Kidney epithelial cell (primary cell): ENCODE data around the gene TMEM178B. TPM values are rescaled to one million over a fixed set of nuclear protein-coding genes. Genes with fewer than 3 reads are reported as not detected.

Source experiments
- DNase-seq: peaks from one replicate; pipeline ENCODE4 v3.0.0-alpha.2; 2010; ENCODE audit warnings: low read depth
- H3K27me3 ChIP-seq: 2 replicates; pipeline ENCODE4 v1.6.0; 2011; ENCODE audit warnings: low read length; ENCODE audit not compliant: control insufficient read depth, insufficient read depth
- H3K36me3 ChIP-seq: 2 replicates; pipeline ENCODE4 v1.5.1; 2011; ENCODE audit warnings: low read length; ENCODE audit not compliant: control insufficient read depth, insufficient read depth
- H3K4me3 ChIP-seq: 2 replicates; pipeline ENCODE4 v1.5.1; 2011; ENCODE audit warnings: low read depth, mild to moderate bottlenecking, control low read depth, low read length
- CTCF ChIP-seq: IDR thresholded peaks from 2 replicates; pipeline ENCODE4 v1.5.1; 2011; ENCODE audit warnings: mild to moderate bottlenecking, moderate library complexity, low read length, control low read depth, inconsistent platforms; ENCODE audit not compliant: insufficient read depth, poor library complexity, severe bottlenecking
- total RNA-seq: library from RNA; depleted of rRNA; stranded (reverse); fragments of >200 nt; gene quantifications from 2 replicates; pipeline ENCODE4 v1.2.3, GENCODE V29; 2015

The TMEM178B gene
- total RNA-seq, 1 donor from 2014 or later: 9.7 TPM

- TF ChIP-seq CTCF: no peak
- DNase-seq: no peak
- no peak overlapping the region for H3K4me3 ChIP-seq
- no peaks in the 10 kb centered on the region for H3K27me3 ChIP-seq
- H3K36me3 ChIP-seq: no peaks in the 10 kb centered on the region
Observed at GRCh38 chr7:141242568-141242967, 168.7 kb downstream of the TMEM178B start.

GRCh38 chr7:141243368-141243767 is 169.5 kb downstream of the TMEM178B start:
- Histone ChIP-seq H3K27me3 (no peaks in the 10 kb centered on the region), H3K36me3 (no peaks in the 10 kb centered on the region), H3K4me3 (no peak overlapping the region)
- TF ChIP-seq CTCF: no peak
- DNase-seq: no peak

GRCh38 chr7:141244435-141244834 is 170.6 kb downstream of the TMEM178B start:
- DNase-seq: no peak
- no peak for TF ChIP-seq CTCF
- no peaks in the 10 kb centered on the region for H3K27me3 ChIP-seq

GRCh38 chr7:141246426-141246825 is 172.6 kb downstream of the TMEM178B start:
- no peaks in the 10 kb centered on the region for H3K27me3 ChIP-seq
- no peak for DNase-seq
- no peak for TF ChIP-seq CTCF
- H3K36me3 ChIP-seq: no peaks in the 10 kb centered on the region
- H3K4me3 ChIP-seq: no peak overlapping the region

More at GRCh38 chr7:141244435-141244834, 170.6 kb downstream of the TMEM178B start:
- H3K4me3 ChIP-seq: no peak overlapping the region
- no peaks in the 10 kb centered on the region for H3K36me3 ChIP-seq

GRCh38 chr7:141251180-141251579 is 177.3 kb downstream of the TMEM178B start:
- no peak for DNase-seq
- Histone ChIP-seq H3K4me3 (no peak overlapping the region), H3K27me3 (no peaks in the 10 kb centered on the region), H3K36me3 (no peaks in the 10 kb centered on the region)
- no peak for TF ChIP-seq CTCF

- Histone ChIP-seq H3K27me3 (no peaks in the 10 kb centered on the region), H3K4me3 (no peak overlapping the region), H3K36me3 (no peaks in the 10 kb centered on the region)
- peak; percentile 4 for TF ChIP-seq CTCF
- DNase-seq: no peak
Observed at GRCh38 chr7:141251957-141252356, 178.1 kb downstream of the TMEM178B start.
